GM13976 (cell line): ENCODE measurements around the gene BCL11B.

Experiments used
- DNase-seq: peaks from one replicate; pipeline ENCODE4 v3.0.0; 2012; ENCODE audit warnings: low spot score
- CTCF ChIP-seq: IDR thresholded peaks from 2 replicates; pipeline ENCODE4 v1.5.1; 2012; ENCODE audit warnings: borderline replicate concordance, mild to moderate bottlenecking; ENCODE audit not compliant: insufficient read depth; ENCODE audit errors: extremely low read depth, missing control alignments, control extremely low read depth
- in situ Hi-C: fragments of 300-500 bp; cut with MboI; formaldehyde crosslinking; loops from one replicate; pipeline ENCODE4 v1.12.0; 2022; ENCODE audit warnings: low sequenced_read_pairs, mixed read lengths, inconsistent platforms; ENCODE audit not compliant: unreplicated experiment

BCL11B gene

GRCh38 chr14:99235582-99236320 lies 36.2 kb downstream of the BCL11B start:
- in situ Hi-C loops: no loop called here
- no peak for TF ChIP-seq CTCF

GRCh38 chr14:99234961-99235571 lies 36.9 kb downstream of the BCL11B start:
- in situ Hi-C loops: no loop called here
- no peak for TF ChIP-seq CTCF
- DNase-seq: no peak

More at GRCh38 chr14:99235582-99236320, 36.2 kb downstream of the BCL11B start:
- no peak for DNase-seq

- TF ChIP-seq CTCF: no peak
- in situ Hi-C loops: no loop called here
- DNase-seq: no peak
These were observed 37.6 kb downstream of the BCL11B start for GRCh38 chr14:99234355-99234754.

- TF ChIP-seq CTCF: no peak
- no peak for DNase-seq
- in situ Hi-C loops: no loop called here
These were observed 38.6 kb downstream of the BCL11B start for GRCh38 chr14:99233222-99234035.

GRCh38 chr14:99232714-99233214 lies 39.2 kb downstream of the BCL11B start:
- in situ Hi-C loops: no loop called here
- TF ChIP-seq CTCF: no peak
- no peak for DNase-seq

- in situ Hi-C loops: no loop called here
- no peak for DNase-seq
These were observed 39.9 kb downstream of the BCL11B start for GRCh38 chr14:99231850-99232713.

More at GRCh38 chr14:99231850-99232713, 39.9 kb downstream of the BCL11B start:
- TF ChIP-seq CTCF: no peak
